HG03060 (cell line): ENCODE data around the gene PSIP1.

Source experiments
- ATAC-seq: cut with Tn5 transposase; IDR thresholded peaks from one replicate; pipeline ENCODE4 v1.9.1; 2021; ENCODE audit warnings: low read depth, moderate number of reproducible peaks; ENCODE audit not compliant: unreplicated experiment

The PSIP1 gene

DNA sequence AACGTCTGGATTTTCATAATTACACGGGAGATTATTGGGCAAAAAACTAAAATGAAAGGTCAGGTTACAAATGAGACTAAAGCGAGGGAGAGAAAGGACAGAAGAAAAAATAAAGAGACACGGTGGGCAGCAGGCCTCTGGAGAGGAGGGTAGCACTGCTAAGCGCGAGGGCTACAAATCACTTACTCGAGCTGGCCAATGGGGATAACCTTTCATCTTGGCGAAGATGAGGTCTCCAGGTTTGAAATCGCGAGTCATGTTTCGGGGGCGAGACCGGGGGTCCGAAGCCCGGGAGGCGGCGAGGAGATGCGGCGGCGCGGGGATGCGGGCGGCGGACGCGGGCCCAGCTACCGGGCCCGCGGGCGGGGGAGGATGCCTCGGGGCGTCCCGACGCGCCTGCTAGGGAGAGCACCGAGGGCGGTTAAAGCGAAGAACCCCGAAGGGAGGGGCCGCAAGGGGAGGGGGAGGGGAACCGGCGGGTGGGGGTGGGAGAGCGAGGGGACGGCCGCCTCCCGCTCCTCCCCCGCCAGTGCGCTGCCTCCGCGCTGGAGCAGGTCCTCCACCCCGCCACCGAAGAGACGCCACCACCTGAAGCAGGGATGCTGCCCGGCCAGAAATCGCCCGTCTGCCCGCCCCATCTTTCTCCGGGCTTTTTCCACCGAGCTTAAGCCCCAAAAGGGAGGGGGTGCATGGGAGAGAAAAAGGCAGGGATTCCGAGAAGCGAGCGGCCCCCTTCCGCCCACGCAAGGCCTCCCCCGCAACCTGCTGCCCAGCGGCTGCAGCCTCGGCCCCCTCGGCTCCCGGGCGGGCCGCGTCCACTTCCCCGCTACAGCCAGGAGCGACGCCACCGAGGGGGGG, 610 bp downstream of the PSIP1 start:
- ATAC-seq = no peak

DNA sequence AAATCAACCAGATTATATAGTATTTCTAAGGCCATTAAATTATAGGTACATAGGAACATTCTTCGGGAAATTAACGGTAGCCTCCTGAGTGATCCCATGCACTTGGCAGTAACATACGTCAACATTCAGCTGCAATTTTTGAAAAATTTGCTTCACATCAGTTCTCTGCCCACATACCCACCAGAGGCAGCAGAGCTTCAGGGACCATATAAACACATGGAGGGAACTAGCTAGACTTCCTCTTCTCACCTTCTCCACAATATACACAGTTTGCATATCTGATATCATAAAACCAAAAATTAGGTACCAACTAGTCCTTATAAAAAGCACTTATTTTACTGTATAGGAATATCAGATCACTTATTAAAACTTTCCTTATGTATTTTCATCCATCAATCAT, 4.8 kb downstream of the PSIP1 start:
- no peak for ATAC-seq

DNA sequence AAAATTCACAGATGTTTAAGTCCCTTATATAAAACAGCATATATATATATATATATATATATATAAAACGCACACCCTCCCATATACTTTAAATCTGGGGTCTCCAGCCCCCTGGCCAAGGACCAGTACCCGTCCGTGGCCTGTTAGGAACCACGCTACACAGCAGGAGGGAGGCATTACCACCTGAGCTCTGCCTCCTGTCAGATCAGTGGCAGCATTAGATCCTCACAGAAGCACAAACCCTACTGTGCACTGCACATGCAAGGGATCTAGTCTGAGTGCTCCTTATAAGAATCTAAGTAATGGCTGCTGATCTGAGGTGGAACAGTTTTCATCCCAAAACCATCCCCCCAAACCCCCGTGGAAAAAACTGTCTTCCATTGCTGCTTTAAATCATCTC, 9.0 kb downstream of the PSIP1 start:
- no peak for ATAC-seq

DNA sequence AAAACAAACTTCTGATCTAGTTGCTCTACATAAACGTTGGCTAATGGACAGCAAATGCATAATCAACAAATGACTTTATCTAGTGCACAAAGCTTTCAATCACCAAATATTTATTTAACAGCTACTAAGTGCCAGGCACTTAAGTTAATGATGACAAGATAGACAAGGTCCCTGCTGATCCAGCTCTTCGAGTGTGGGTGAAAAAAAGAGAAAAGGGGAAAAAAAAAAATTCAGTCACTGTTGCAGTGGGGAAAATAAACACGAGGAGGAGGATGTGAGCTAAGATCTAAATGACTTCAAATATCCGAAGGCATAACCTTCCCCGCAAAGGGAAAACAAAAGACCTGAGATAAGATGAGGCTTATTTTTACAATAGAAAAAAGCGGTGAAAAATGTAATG, 9.6 kb downstream of the PSIP1 start:
- ATAC-seq = no peak

DNA sequence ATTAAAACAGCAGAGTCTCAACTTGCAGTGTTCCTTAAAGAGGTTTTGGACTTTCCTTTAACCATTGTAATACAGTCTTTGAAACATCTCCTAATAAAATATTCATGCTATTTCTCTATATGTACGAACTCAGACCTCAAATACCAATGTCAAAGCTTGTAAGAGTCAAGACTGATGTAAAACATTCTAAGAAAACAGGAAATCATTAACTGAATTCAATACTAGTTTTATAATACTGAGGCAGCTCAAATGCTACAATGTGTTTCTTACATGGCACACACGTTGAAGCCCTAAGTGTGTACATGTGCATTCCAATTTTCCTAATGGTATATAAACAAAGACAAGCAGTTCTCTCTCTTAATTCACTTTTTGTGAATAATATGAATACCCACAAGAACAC, 11.6 kb downstream of the PSIP1 start:
- no peak for ATAC-seq

DNA sequence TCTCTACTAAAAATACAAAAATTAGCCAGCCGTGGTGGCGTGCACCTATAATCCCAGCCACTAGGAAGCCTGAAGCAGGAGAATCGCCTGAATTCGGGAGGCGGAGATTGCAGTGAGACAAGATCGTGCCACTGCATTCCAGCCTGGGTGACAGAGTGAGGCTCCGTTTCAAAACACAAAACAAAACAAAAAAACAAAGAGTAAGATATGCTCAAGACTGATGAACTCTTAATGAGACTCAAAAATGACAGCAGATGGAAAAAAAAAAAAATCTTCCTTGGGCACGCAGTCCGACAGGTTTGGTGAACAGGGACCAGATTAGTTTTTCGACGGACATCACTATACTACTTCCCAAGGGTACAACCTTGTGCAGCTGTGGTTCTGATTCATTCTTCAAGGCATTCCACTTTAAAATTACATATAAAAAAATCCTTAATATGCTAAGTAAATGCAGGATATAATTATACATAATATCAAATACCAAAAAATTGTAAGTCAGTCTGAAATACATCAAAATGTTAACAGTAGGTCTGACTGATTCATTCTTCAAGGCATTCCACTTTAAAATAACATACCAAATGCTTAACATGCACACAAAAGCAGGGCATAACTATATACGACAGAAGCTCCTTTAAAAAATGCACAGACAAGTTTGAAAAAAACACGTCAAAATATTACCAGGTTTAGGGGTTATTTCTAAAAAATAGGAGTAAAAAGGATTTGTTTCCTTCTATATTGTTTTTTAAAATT, 12.3 kb downstream of the PSIP1 start:
- ATAC-seq = no peak

DNA sequence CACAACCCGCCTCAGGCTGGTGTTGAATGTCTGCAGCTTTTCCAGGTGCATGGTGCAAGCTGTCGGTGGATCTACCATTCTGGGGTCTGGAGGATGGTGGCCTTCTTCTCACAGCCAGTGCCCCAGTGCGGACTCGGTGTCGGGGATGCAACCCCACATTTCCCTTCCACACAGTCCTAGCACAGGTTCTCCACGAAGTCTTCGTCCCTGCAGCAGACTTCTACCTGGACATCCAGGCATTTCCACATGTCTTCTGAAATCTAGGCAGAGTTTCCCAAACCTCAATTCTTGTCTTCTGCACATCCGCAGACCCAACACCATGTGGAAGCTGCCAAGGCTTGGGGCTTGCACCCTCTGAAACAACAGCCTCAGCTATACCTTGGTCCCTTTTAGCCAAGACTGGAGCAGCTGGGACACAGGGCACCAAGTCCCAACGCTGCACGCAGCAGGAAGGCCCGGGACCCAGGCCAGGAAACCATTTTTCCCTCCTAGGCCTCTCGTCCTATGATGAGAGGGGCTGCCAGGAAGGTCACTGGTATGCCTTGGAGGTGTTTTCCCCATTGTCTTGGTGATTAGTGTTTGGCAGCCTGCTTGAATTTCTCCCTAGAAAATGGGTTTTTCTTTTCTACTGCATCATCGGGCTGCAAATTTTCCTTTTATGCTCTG, 18.2 kb downstream of the PSIP1 start:
- no peak for ATAC-seq

DNA sequence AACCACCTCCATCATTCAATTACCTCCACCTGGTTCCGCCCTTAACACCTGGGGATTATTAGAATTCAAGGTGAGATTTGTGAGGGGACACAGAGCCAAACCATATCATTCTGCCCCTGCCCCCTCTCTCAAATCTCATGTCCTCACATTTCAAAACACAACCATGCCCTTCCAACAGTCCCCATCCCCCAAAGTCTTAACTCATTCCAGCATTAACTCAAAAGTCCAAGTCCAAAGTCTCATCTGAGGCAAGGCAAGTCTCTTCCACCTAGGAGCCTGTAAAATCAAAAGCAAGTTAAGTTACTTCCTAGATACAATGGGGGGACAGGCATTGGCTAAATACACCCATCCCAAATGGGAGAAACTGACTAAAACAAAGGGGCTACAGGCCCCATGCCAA, 18.8 kb downstream of the PSIP1 start:
- ATAC-seq = no peak

DNA sequence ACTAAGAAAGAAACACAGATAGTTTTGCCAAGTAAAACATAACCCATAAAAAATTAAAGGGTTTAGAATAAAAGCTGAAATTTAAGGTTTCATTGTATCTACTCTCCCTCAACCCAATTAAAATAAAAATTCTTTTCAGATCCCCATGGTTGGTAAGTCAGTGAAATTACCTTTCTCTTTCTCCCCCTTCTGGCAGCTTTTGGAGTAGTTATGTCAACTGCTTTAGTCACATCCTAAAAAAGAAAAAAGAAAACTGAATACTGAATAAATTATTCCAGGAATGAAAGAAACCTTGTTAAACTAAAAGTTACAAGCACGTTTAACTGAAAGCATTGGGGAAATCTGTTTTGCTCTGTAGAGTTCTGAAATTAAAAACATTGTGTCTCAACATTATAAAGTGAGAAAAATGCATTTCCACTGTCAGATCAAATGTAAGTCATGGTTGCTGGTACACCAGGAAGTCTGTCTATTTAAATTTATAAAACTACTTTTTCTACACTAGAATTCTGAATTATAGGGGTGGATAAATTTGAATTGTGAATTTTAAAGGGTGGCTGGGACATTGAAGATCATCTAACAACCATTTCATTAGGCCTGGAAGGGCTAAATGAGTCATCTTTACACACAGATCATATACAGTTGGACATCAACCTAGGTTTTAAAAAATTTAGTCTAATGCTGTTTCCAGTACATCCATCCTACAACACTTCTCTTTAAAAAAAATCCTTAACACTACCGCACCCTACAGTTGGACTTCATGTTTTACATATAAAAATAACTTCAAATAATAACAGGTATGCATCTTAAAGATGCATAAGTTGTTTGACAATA, 24.7 kb downstream of the PSIP1 start:
- no peak for ATAC-seq

DNA sequence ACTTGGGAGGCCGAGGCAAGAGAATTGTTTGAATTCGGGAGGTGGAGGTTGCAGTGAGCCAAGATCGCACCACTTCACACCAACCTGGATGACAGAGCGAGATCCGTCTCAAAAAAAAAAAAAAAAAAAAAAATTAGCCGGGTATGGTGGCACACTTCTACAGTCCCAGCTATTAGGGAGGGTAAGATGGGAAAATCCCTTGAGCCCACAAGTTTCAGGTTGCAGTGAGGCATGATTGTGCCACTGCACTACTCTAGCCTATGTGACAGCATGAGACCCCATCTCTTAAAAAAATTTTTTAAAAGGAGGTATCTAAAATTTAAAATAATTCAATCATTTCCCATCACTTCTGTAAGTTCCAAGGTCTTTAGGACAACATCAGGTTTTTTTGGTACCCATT, 26.0 kb downstream of the PSIP1 start:
- ATAC-seq = no peak

DNA sequence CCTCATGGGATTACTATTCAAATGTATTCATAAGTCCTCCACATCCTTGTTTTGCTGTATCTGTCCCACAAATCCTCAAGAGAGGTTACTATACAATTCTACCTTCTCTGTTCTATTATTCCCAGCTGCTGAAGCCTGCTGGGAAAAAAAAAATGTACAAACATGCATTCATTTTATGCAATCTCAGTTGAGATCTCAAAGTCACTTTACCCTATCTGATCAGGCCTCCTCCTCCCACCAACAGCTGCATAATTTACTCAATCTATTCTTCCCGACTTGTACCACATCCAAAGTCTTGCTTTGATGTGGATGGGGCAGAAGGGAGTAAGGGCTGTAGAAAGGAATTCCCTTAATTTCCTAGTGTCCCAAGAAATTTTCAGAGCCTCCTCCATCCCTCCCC, 28.6 kb downstream of the PSIP1 start:
- no peak for ATAC-seq

DNA sequence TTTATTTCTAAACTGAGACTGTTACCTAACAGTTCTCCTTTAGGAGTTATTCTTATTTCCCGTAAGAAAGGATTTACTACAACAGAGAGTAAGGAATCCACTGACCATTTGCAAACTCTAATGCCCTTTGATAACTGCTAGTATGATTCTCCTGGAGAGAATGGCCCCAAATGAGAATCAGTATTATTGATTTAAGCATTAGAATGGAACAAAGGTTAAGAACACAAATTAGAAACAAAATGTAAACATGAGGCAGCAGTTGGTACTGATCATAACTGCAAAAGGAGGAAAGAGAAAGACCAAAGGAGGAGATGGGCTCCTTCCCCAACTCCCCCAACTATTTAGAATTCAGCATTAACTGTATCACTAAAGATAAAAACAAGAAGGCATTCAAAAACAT, 30.7 kb downstream of the PSIP1 start:
- no peak for ATAC-seq

DNA sequence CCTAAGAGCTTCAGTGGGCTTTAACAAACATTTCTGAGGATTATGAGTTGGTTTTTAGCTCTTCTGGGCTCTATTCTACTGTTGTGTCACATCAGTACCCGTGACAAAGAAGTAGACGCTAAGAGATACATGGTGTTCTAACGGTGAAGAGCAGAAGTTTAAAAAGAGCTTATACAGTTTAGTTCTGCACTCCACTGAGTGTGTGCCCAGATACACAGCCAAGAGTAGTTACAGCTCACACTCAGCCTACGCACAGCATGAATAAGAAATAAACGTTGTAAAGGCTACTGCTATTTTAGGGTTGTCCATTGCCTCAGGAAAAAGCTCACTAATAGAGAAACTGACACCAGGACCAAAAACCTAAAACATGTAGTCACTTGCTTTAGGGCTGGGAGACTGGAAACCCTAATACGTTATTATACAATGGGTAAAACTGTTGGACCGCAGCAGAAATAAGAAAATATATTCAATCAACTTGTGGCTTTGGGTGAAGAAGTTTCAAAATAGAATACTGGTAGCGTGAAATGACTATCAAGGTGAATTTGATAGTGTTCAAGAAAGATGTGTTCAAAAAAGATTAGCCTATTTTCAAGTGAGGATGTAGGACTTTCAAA, 34.7 kb downstream of the PSIP1 start:
- no peak for ATAC-seq

DNA sequence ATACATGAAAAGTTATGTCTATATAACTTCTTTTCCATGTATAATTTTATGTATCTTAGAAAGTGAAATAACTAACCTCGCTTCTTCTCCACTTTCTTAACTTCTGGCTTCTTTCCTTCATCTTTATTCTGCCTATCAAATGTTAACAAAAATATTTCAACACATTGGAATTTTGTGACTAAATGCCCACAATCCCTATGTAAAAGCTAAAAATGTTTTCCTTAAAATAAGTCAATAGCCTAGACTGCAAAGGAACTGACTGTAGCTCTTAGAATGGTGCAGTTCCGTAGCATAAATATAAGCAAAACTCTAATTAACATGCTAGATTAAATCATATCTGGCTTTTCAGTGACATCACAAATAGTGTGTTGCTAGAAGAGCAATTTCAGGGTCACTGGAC, 40.9 kb downstream of the PSIP1 start:
- no peak for ATAC-seq

DNA sequence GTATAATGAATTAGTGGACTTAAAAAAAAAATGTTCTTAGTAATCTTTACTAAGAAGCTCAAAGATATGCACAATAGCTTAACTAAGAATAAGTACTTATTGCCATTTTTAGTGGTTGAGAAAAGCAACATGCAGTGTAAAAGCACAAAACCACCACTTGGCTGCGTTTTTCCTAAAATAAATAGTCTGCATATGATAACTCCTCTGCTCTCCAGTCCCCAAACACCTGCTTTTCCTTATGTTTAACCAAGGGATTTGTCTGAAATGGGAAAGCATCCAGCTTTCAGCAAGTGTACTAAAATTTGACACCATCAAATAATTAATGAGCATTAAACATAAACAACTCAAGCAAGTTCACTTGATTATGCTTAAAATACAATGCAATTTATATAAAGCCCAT, 41.4 kb downstream of the PSIP1 start:
- no peak for ATAC-seq

DNA sequence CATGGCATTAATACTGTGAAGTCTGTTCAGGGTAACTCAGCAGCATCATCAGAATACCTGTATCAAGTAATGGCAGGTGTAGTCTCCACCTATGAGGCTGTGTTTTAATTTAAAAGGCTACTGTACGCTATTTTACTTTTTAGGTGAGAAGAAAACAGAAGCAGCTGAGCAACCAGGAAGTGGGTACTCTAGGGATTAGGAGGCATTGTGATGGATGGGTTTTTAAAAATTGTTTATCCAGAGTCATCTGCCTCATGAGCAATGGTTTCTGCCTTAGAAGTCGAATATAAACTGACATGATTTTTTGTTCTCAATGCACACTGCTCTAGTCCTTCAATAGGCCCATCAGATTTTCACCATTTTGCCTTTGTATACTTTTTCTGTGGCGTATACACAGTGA, 42.6 kb downstream of the PSIP1 start:
- no peak for ATAC-seq

DNA sequence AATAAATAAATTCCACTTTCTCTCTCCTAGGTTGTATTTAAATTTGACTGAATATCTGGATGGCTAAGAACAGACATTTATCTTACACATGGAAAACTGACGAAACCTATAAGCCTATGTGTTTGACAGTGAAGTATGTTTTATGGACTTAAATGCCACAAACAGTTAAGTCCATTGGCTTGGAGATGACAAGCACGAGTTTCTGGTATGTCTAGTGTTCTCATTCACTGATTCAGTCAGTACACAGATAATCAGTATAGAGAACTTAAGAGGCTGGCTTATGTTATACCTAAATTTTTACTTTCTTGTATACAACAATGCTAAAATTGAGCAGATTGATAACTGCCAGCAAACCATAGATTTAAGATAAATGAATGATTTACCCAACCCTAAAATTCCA, 49.2 kb downstream of the PSIP1 start:
- ATAC-seq = no peak

DNA sequence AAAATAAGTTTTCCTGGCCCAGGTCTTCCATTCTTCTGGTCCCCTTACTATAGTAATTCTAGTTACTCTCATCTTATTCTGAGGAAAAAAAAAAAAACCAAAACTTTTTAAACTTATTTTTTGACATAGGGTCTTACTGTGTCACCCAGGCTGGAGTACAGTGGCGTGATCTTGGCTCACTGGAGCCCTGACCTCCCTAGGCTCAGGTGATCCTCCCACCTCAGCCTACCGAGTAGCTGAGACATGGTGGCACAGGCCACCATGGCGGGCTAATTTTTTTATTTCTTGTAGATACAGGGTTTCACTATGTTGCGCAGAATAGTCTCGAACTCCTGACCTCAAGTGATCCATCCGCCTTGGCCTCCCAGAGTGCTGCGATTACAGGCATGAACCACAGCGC, 49.7 kb downstream of the PSIP1 start:
- no peak for ATAC-seq

DNA sequence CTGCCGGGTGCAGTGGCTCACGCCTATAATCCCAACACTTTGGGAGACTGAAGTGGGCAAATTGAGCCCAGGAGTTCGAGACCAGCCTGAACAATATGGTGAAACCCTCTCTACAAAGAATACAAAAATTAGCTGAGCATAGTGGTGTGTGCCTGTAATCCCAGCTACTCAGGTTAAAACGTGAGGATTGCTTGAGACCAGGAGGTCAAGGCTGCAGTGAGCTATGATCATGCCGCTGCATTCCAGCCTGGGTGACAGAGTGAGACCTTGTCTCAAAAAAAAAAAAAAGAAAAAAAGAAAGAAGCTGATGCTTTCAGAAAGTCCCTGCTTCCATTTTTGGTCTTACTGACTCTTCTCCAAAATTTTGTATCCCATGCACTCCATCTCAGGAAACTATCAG, 56.8 kb downstream of the PSIP1 start:
- no peak for ATAC-seq

DNA sequence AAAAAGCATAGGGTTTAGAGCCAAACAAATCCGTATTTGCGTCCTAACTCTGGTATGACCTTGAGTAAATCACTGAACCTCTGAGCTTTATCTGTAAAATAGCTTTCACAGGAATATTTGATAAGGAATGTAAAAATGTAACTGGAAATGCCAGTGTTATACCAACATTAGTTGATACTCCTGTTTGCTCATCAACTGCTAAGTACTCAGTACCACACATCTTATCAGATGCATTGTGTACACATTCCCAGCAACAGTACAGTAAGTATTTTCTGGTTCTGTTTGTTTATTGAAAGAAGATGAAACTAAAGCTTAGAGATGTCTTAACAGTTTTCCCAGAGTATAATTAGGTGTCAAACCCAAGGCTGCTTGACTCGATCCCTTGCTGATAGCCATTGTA, 66.6 kb downstream of the PSIP1 start:
- ATAC-seq = no peak
